Measurements from ENCODE around the gene KCNJ2. TPM values are rescaled to one million over a fixed set of nuclear protein-coding genes. Genes with fewer than 3 reads are reported as not detected.

The KCNJ2 gene
- 1.5 and 2.3 TPM in 2 replicates for polyA plus RNA-seq
- polyA minus RNA-seq = 8.0 and 8.5 TPM in 2 replicates

- peak within 1 kb of the TSS; percentile 84 for H3K4me3 ChIP-seq (ENCODE audit: low read length)
- peak within 1 kb of the TSS; percentile 71 for H3K4me2 ChIP-seq (ENCODE audit: low read length)
- no peaks in the 10 kb centered on the region for H3F3A ChIP-seq (ENCODE audit: insufficient read depth, low read length, poor library complexity, severe bottlenecking)
- H3K9ac ChIP-seq (ENCODE audit: low read length) = peak within 1 kb of the TSS; percentile 69
- no peaks in the 10 kb centered on the region for H3K9me3 ChIP-seq (ENCODE audit: low read length)
- peak within 1 kb of the TSS; percentile 22 for H3K27ac ChIP-seq (ENCODE audit: low read length)
- TF ChIP-seq POLR2AphosphoS5 (IDR thresholded peaks at IDR 0.05) = peak; percentile 29
- no peak for TF ChIP-seq EP300 (conservative IDR thresholded peaks at IDR 0.05; ENCODE audit: poor library complexity, severe bottlenecking)
- no peak for TF ChIP-seq TAF1 (IDR thresholded peaks at IDR 0.05; ENCODE audit: low read depth)
- no peak for TF ChIP-seq MXI1 (conservative IDR thresholded peaks at IDR 0.05; ENCODE audit: poor library complexity, severe bottlenecking)
- TF ChIP-seq SMC3 (conservative IDR thresholded peaks at IDR 0.05; ENCODE audit: poor library complexity) = no peak
- no peak for TF ChIP-seq RAD21 (conservative IDR thresholded peaks at IDR 0.05)
- no peak for TF ChIP-seq CTCF (IDR thresholded peaks at IDR 0.05; ENCODE audit: poor library complexity, severe bottlenecking)
- H3K9me2 ChIP-seq (ENCODE audit: insufficient read depth, low read length) = no peaks in the 10 kb centered on the region
- peak within 1 kb of the TSS; percentile 35 for H2AFZ ChIP-seq (ENCODE audit: low read depth, low read length)
- H3K79me2 ChIP-seq (replicated peaks; ENCODE audit: insufficient read depth, low read length) = peaks cover 7% of the 10 kb centered on the region
- no peaks in the 10 kb centered on the region for H3K36me3 ChIP-seq (ENCODE audit: insufficient read depth, low read length)
- H3K27me3 ChIP-seq (ENCODE audit: insufficient read depth, low read depth, low read length) = peaks cover 23% of the 10 kb centered on the region
- no peaks in the 10 kb centered on the region for H4K20me1 ChIP-seq (ENCODE audit: insufficient read depth)
Observed at GRCh38 chr17:70168977-70169708, at the start of gene KCNJ2. Gene KCNJ2, plus strand, starts transcription at chr17:70169532. Its CDS starts 5,508 bp downstream, at chr17:70175040.

GRCh38 chr17:70119545-70119944 lies 49.8 kb upstream of the KCNJ2 start:
- Histone ChIP-seq H4K20me1 (ENCODE audit: insufficient read depth) (no peaks in the 10 kb centered on the region), H3K79me2 (replicated peaks; ENCODE audit: insufficient read depth, low read length) (no peaks in the 10 kb centered on the region), H3K27me3 (ENCODE audit: insufficient read depth, low read depth, low read length) (no peaks in the 10 kb centered on the region), H3K9ac (ENCODE audit: low read length) (no peak overlapping the region), H3K9me2 (ENCODE audit: insufficient read depth, low read length) (no peaks in the 10 kb centered on the region), H3F3A (ENCODE audit: insufficient read depth, low read length, poor library complexity, severe bottlenecking) (no peaks in the 10 kb centered on the region), H3K36me3 (ENCODE audit: insufficient read depth, low read length) (no peaks in the 10 kb centered on the region), H2AFZ (ENCODE audit: low read depth, low read length) (no peak overlapping the region), H3K4me2 (ENCODE audit: low read length) (no peak overlapping the region), H3K27ac (ENCODE audit: low read length) (no peak overlapping the region), H3K9me3 (ENCODE audit: low read length) (no peaks in the 10 kb centered on the region), H3K4me3 (ENCODE audit: low read length) (no peak overlapping the region)
- no peak for TF ChIP-seq POLR2AphosphoS5 (IDR thresholded peaks at IDR 0.05)
- no peak for TF ChIP-seq TAF1 (IDR thresholded peaks at IDR 0.05; ENCODE audit: low read depth)
- TF ChIP-seq EP300 (conservative IDR thresholded peaks at IDR 0.05; ENCODE audit: poor library complexity, severe bottlenecking) = no peak
- no peak for TF ChIP-seq CTCF (IDR thresholded peaks at IDR 0.05; ENCODE audit: poor library complexity, severe bottlenecking)
- TF ChIP-seq SMC3 (conservative IDR thresholded peaks at IDR 0.05; ENCODE audit: poor library complexity) = no peak
- no peak for TF ChIP-seq REST (IDR thresholded peaks at IDR 0.05; ENCODE audit: borderline replicate concordance)
- no peak for TF ChIP-seq MXI1 (conservative IDR thresholded peaks at IDR 0.05; ENCODE audit: poor library complexity, severe bottlenecking)
- TF ChIP-seq RAD21 (conservative IDR thresholded peaks at IDR 0.05) = no peak
- no peak for TF ChIP-seq EZH2 (IDR thresholded peaks at IDR 0.05; ENCODE audit: borderline replicate concordance, insufficient read depth, low read length, poor library complexity, severe bottlenecking)
